ENCODE results near the gene UFSP1.

Gene UFSP1

GRCh38 chr7:100839361-100839760 lies 50.2 kb downstream of the UFSP1 start:
- TF ChIP-seq, protein P1, sequence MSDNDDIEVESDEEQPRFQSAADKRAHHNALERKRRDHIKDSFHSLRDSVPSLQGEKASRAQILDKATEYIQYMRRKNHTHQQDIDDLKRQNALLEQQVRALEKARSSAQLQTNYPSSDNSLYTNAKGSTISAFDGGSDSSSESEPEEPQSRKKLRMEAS (IDR thresholded peaks at IDR 0.05; ENCODE audit: low read depth, low read length), result no peak
- TF ChIP-seq MYC (IDR thresholded peaks at IDR 0.05; ENCODE audit: low read depth, low read length) (no peak), POLR2A (IDR thresholded peaks at IDR 0.05; ENCODE audit: extremely low read depth, insufficient read length) (no peak), CTCF (IDR thresholded peaks at IDR 0.05; ENCODE audit: low read depth, low read length) (no peak)
- H3K4me3 ChIP-seq (ENCODE audit: low read depth, low read length), result no peak overlapping the region
- DNase-seq (ENCODE audit: low read depth), result no peak
